Left colon (tissue), 2 donors: ENCODE measurements around the gene PGAP1. TPM values are rescaled to one million over a fixed set of nuclear protein-coding genes. Genes with fewer than 3 reads are reported as not detected.
"Not testable (repeated sequence)": the region's sequence is repeated elsewhere in the genome, so short reads cannot be mapped to it uniquely, and the experiment has no call there.

Source experiments
- ATAC-seq: fragments of 200-7000 bp; cut with Tn5 transposase; one replicate; pipeline ENCODE4 v1.9.1; 2020; ENCODE audit warnings: mild to moderate bottlenecking, moderate library complexity
- DNase-seq, 2 donors: peaks; one replicate each; pipeline ENCODE4 v3.0.0-alpha.2; 2020
- intact Hi-C, 2 donors: fragments of 100-400 bp; cut with DNase I in 1 of 2; cut with micrococcal nuclease in 1 of 2; formaldehyde crosslinking; loops; one replicate each; pipeline versions ENCODE4 v1.11.2 to v1.14.0; 2022; cut with DNase I, micrococcal nuclease
- total RNA-seq, 2 donors: library from RNA; stranded (reverse); fragmentation: NEBNext Ultra II Directional; extraction: Animal tissue kit (Norgen Biotek cat#: 25700); gene quantifications; one replicate each; pipeline ENCODE4 v1.2.1, GENCODE V29; 2021
- donor health status: DM: no; HTN: no; CAD: no.
- donor health status: DM: yes; HTN: yes; CAD: no.

Gene PGAP1
- total RNA-seq, 2 donors from 2014 or later, result 15.0 to 17.2 TPM

DNA sequence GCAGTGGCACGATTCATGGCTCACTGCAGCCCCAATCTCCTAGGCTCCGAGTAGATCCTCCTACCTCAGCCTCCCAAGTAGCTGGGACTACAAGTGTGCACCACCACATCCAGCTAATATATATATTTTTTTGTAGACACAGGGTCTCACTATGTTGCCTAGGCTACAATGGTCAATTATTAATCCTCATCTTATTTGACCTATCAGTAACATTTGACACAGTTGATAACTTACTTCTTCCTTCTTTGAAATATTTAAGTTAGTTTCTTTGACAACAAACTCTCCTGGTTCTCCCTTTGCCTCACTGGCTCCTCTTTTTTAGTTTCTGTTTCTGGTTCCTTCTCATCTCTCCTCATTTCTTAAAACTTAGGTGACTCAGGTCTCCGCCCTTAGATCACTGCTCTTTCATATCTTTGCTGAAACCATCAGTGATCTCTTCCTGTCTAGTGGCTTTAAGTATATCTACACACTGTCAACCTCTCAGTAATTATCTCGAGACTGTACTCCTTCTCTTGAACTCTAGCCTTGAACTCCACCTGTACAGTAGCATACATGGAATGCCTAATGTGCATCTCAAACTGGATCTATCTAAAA lies 11.5 kb downstream of the PGAP1 start:
- intact Hi-C loops, result no loop called here
- DNase-seq (no peak), ATAC-seq (peak; percentile 26)

DNA sequence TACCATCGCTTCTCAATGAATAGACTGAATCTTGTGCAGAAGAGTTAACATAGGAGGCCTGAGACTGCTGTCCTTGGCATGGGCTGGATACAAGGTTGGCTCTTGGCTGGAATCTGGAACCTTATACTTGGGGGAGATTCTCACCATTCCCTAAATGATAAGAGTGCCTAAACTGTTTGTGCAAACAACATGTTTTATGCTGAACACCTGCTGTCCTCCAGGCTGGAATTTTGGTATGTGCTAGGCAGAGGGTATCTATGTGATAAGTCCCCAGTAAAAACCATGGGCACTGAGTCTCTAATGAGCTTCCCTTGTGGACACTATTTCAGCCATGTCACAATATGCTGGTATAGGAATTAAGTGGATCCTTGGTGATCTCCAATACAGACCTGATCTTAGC lies 12.8 kb downstream of the PGAP1 start:
- DNase-seq (no peak), ATAC-seq (no peak)
- intact Hi-C loops, result no loop called here

DNA sequence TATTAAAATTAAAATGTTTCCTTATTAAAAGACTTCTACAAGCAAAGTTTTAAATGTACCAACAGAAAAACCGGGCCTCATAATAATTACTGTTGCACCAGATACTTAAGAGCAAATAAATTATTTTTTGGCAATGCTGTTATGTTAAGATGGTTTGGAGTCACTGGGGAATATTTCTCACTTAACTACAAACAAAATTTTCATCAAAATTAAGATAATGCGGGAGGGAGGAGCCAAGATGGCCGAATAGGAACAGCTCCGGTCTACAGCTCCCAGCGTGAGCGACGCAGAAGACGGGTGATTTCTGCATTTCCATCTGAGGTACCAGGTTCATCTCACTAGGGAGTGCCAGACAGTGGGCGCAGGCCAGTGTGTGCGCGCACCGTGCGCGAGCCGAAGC lies 21.1 kb downstream of the PGAP1 start:
- peak; percentile 46 for ATAC-seq
- DNase-seq, intact Hi-C loops: not testable (repeated sequence)

GRCh38 chr2:196902828-196903227 lies 23.7 kb downstream of the PGAP1 start:
- intact Hi-C loops, result no loop called here
- ATAC-seq, result no peak
- no peak for DNase-seq

- ATAC-seq, result peak; percentile 93
- no peak for DNase-seq
- intact Hi-C loops, result no loop called here
These were observed 25.7 kb downstream of the PGAP1 start for GRCh38 chr2:196900843-196901242.

DNA sequence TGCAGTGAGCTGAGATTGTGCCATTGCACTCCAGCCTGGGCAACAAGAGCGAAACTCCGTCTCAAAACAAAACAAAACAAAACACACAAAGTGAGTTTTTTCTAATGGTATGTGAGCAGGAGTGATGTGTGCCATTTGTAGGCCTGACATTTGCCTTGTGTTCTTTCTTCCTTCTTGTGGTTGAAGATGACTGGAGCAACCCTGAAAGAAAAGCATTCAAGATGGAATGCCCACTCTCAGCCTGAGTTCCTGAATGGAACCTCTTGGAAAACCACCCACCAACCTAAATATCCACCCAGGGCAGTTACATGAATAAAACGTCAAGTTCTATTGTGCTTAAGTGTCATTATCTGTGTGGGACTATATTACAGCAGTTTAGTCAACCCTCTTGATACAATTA lies 26.5 kb downstream of the PGAP1 start:
- DNase-seq (no peak), ATAC-seq (no peak)
- intact Hi-C loops, result no loop called here

DNA sequence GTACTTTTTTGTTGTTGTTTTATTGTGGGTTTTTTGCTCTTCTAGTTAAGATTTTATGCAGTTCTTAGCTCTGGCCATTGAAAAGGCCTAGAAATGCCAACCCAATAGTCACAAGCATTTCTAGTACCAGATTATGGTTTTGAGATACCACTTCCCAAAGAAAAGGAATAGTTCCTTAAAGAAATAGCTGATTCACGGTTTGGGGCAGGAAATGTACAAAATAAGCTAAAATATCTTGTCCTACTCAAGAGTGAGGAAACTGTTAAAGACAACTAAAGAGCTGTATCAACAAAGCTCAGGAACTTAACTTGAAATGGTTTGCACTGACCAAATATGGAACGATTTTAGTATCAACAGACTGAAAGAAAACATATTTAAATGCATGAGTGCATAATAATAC lies 35.4 kb downstream of the PGAP1 start:
- DNase-seq (no peak), ATAC-seq (no peak)
- intact Hi-C loops, result no loop called here

- intact Hi-C loops, result no loop called here
- ATAC-seq (no peak), DNase-seq (no peak)
These were observed 39.1 kb downstream of the PGAP1 start for GRCh38 chr2:196887431-196887830.

DNA sequence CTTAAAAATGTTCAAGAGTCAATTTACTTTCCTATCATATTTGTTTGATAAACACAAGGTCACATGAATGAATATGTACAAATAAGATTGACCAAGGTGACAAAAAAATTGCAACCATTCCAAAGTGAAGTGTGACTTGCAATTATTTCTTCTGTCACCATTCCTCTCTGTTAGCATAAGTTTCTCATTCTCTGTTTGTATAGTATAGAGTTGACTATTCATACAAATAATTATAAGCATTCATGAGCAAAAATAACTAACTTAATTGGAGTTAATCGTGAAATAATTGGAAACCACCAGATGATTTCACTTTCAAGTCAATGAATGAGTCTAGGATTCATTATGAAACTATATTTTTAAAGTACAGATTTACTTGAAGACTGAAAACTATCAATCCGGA lies 42.1 kb downstream of the PGAP1 start:
- ATAC-seq (no peak), DNase-seq (no peak)
- intact Hi-C loops, result no loop called here

- no peak for ATAC-seq
- intact Hi-C loops, result no loop called here
- DNase-seq, result no peak
These were observed 50.1 kb downstream of the PGAP1 start for GRCh38 chr2:196876364-196876763.

GRCh38 chr2:196875414-196875813 lies 51.1 kb downstream of the PGAP1 start:
- DNase-seq (no peak), ATAC-seq (no peak)
- intact Hi-C loops, result no loop called here

DNA sequence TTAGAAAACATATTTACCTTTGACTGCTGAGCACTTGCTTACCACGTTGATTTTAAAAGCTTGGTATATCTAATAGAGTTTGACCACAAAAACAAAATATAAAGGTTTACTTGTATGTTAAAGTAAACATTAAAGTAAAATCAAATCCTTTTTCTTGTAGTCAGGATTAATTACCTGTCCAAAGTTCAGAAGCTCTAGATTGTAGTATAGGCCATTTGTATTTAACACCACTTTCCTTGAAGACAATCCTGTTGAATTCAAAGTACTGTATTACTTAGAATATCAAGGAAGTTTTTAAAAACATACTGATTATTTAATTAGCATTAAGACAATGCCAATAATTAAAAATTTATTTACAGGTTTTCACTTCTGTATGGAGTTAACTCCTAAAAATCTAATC lies 53.0 kb downstream of the PGAP1 start:
- intact Hi-C loops, result no loop called here
- peak; percentile 36 for ATAC-seq
- DNase-seq, result no peak

GRCh38 chr2:196854629-196855028 lies 71.9 kb downstream of the PGAP1 start:
- no peak for ATAC-seq
- DNase-seq, result no peak
- intact Hi-C loops, result no loop called here

- DNase-seq (no peak), ATAC-seq (peak; percentile 77)
- intact Hi-C loops, result no loop called here
These were observed 73.0 kb downstream of the PGAP1 start for GRCh38 chr2:196853301-196854087.

DNA sequence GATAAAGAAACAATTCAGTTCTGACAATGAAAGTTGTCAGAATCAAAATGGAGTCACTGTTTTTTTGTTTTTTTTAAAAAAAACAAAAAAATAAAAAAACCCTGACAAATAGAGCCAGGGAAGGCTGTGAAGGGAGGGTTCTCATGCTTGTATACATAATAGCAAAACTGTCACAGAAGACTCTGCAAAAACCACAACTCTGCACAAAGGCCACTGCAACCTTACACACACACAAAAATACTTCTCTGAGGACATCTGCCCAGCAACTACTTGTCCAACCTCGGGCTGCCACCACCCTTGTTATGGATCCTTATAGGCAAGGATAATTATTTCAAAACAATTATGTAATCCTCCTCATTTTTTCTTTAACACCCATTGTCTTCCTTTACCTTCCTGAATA lies 75.4 kb downstream of the PGAP1 start:
- ATAC-seq, result no peak
- intact Hi-C loops, result no loop called here
- no peak for DNase-seq

- peak; percentile 78 for ATAC-seq
- peak in 1 of 2 donors; percentile 32 for DNase-seq
- intact Hi-C loops, result no loop called here
These were observed 76.6 kb downstream of the PGAP1 start for GRCh38 chr2:196849895-196850294.

- no peak for ATAC-seq
- intact Hi-C loops, result no loop called here
- no peak for DNase-seq
These were observed 80.2 kb downstream of the PGAP1 start for GRCh38 chr2:196846295-196846694.

DNA sequence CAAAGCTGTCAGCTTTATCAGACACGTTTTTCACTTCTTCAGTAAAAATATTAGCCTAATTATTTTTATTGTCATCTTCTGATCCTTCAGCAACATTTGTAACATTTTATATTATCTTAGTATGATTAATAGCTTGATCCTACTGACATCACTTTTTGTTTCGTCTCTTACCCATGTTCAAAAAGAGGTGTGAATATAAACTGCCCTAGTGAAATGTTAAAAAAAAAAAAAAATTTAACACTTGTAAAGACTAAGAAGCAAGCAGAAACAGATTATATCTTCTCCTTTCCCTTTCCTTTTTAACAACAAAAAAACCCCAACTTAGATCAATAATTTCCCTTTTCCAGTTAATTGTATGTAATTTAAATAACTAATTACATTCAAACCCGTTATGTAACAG lies 81.1 kb downstream of the PGAP1 start:
- DNase-seq (no peak), ATAC-seq (no peak)
- intact Hi-C loops, result no loop called here

DNA sequence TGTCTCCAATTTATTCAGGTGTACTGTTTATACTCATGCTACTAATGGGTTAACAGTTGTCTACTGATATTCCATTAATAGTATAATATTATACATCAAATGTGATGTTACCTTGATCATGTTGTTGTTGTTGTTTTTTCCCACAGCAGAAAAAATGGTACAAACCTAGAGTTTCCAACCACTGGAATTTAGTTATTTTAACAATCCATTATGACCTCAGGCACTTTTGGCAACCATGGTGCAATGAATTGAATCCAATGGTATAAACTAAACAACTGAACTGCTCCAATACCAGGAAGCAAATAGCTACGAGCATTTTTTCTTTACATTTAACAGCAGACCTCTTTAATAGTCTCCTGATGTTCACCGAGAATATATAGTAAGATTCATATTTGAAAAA lies 86.3 kb downstream of the PGAP1 start:
- ATAC-seq, result no peak
- intact Hi-C loops, result no loop called here

GRCh38 chr2:196839574-196839973 lies 86.9 kb downstream of the PGAP1 start:
- ATAC-seq, result no peak
- DNase-seq, result no peak
- intact Hi-C loops, result no loop called here

More for the DNA sequence above, 86.3 kb downstream of the PGAP1 start:
- DNase-seq, result no peak

DNA sequence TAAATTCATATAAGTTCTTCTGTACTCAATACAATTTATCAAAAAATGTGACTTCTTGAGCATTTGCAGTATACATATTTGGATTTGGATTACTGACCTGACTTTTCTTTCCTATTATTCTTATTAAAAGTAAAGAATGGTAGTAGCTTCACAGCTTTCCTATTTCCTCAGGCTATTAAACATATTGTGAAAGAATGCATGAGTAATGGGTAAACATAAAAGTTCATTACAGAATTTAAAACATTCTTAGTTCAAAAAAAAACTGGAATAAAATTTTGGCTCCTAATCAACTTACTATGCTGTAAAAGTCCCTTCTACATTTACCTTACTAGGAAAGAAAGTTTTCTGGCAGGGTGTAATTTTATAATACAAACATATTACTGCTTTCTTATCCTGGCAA lies 90.1 kb downstream of the PGAP1 start:
- DNase-seq, result no peak
- intact Hi-C loops, result no loop called here
- no peak for ATAC-seq
